HepG2 (cell line): ENCODE measurements around the gene AHCYL1. TPM values are rescaled to one million over a fixed set of nuclear protein-coding genes. Genes with fewer than 3 reads are reported as not detected.
A peak's percentile ranks its signal among the peaks of the same experiment; 100 is the strongest.

ENCODE experiments used
- DBP ChIP-seq: sonication (generic); formaldehyde crosslinking; IDR thresholded peaks from 2 replicates; pipeline ENCODE4 v1.4.0; 2020; ENCODE audit warnings: missing genetic modification reagents; ENCODE audit errors: not compliant biosample characterization
- FLYWCH1 ChIP-seq: sonication (generic); formaldehyde crosslinking; IDR thresholded peaks from 2 replicates; pipeline ENCODE4 v1.8.1; 2023; ENCODE audit warnings: mild to moderate bottlenecking, missing genetic modification reagents
- FOXA3 ChIP-seq: IDR thresholded peaks from 2 replicates; pipeline ENCODE4 v1.6.1; 2016; ENCODE audit warnings: missing genetic modification reagents, missing compliant biosample characterization
- FOXP4 ChIP-seq: sonication (generic); formaldehyde crosslinking; IDR thresholded peaks from 2 replicates; pipeline ENCODE4 v1.4.0; 2020; ENCODE audit warnings: missing genetic modification reagents
- GLI4 ChIP-seq: sonication (generic); formaldehyde crosslinking; IDR thresholded peaks from 2 replicates; pipeline ENCODE4 v1.5.1; 2020; ENCODE audit warnings: missing genetic modification reagents, mild to moderate bottlenecking, moderate library complexity, borderline replicate concordance
- HDAC1 ChIP-seq: sonication (generic); formaldehyde crosslinking; IDR thresholded peaks from 2 replicates; pipeline ENCODE4 v1.5.1; 2020; ENCODE audit warnings: mild to moderate bottlenecking, missing genetic modification reagents
- LCORL ChIP-seq, 2 experiments: fragments of 450-650 bp in 1 of 2; sonication (generic) in 1 of 2; formaldehyde crosslinking in 1 of 2; IDR thresholded peaks; 2 replicates each; pipeline versions ENCODE4 v1.5.0 to v1.6.1; 2017 to 2020; ENCODE audit warnings: antibody characterized with exemption in 1 of 2, missing genetic modification reagents in 1 of 2
- PAXIP1 ChIP-seq: sonication (generic); formaldehyde crosslinking; conservative IDR thresholded peaks from 2 replicates; pipeline ENCODE4 v1.4.0; 2020; ENCODE audit warnings: mild to moderate bottlenecking, missing genetic modification reagents, moderate library complexity
- RFX3 ChIP-seq: IDR thresholded peaks from 2 replicates; pipeline ENCODE4 v1.6.1; 2016; ENCODE audit warnings: missing biosample characterization, missing genetic modification reagents
- RXRA ChIP-seq: sonication (generic); formaldehyde crosslinking; IDR thresholded peaks from 2 replicates; pipeline ENCODE4 v1.5.1; 2020; ENCODE audit warnings: missing genetic modification reagents
- SRSF1 ChIP-seq: fragments of 200-400 bp; formaldehyde crosslinking; optimal IDR thresholded peaks from 2 replicates; pipeline ENCODE3; 2017; ENCODE audit warnings: mild to moderate bottlenecking, low read depth, low read length, moderate library complexity
- TCF7 ChIP-seq: sonication (generic); IDR thresholded peaks from 2 replicates; pipeline ENCODE4 v1.6.1; 2016; ENCODE audit warnings: antibody characterized with exemption, low read depth
- ZNF335 ChIP-seq: sonication (generic); formaldehyde crosslinking; IDR thresholded peaks from 2 replicates; pipeline ENCODE4 v1.4.0; 2020; ENCODE audit warnings: missing genetic modification reagents
- ZNF343 ChIP-seq: sonication (generic); formaldehyde crosslinking; IDR thresholded peaks from 2 replicates; pipeline ENCODE4 v1.4.0; 2020; ENCODE audit warnings: mild to moderate bottlenecking, missing genetic modification reagents
- ZNF432 ChIP-seq: sonication (generic); formaldehyde crosslinking; IDR thresholded peaks from 2 replicates; pipeline ENCODE4 v1.5.0; 2020; ENCODE audit warnings: missing genetic modification reagents, mild to moderate bottlenecking, borderline replicate concordance
- ZNF577 ChIP-seq: sonication (generic); formaldehyde crosslinking; IDR thresholded peaks from 2 replicates; pipeline ENCODE4 v1.4.0; 2020; ENCODE audit warnings: mild to moderate bottlenecking, low read depth, missing genetic modification reagents, borderline replicate concordance
- ZNF639 ChIP-seq: conservative IDR thresholded peaks from 2 replicates; pipeline ENCODE4 v1.6.1; 2018; ENCODE audit warnings: missing genetic modification reagents
- ZNF891 ChIP-seq: sonication (generic); formaldehyde crosslinking; IDR thresholded peaks from 2 replicates; pipeline ENCODE4 v1.5.0; 2020; ENCODE audit warnings: mild to moderate bottlenecking, missing genetic modification reagents
- ZSCAN21 ChIP-seq: sonication (generic); formaldehyde crosslinking; IDR thresholded peaks from 2 replicates; pipeline ENCODE4 v1.8.0; 2022; ENCODE audit warnings: mild to moderate bottlenecking, missing genetic modification reagents, moderate library complexity, borderline replicate concordance
- ZSCAN29 ChIP-seq: sonication (generic); formaldehyde crosslinking; conservative IDR thresholded peaks from 2 replicates; pipeline ENCODE4 v1.4.0; 2020; ENCODE audit warnings: mild to moderate bottlenecking, missing genetic modification reagents
- polyA plus RNA-seq, 8 experiments: library from polyadenylated mRNA; depleted of rRNA in 3 of 8; stranded (reverse) in 7 of 8; unstranded in 1 of 8; fragments of >200 nt; fragmentation: Illumina TruSeq in 4 of 8; extraction: Trizol in 4 of 8; gene quantifications; 2 replicates each; pipeline versions ENCODE4 v1.2.1 to v1.2.3, GENCODE V29; 2011 to 2016; ENCODE audit warnings: low read depth in 4 of 8, missing spikeins in 1 of 8, mixed read lengths in 1 of 8; ENCODE audit not compliant: insufficient read depth in 1 of 8
- total RNA-seq, 5 experiments: library from RNA; depleted of rRNA; stranded (reverse); fragments of >200 nt; fragmentation: Illumina TruSeq; extraction: Trizol; gene quantifications; 2 replicates each; pipeline ENCODE4 v1.2.3, GENCODE V29; 2016; ENCODE audit warnings: low read depth in 1 of 5
- TF ChIP-seq, protein P1 (sequence below): sonication (generic); formaldehyde crosslinking; IDR thresholded peaks from 2 replicates; pipeline ENCODE4 v1.8.0; 2022; ENCODE audit warnings: missing genetic modification reagents, low read depth, mild to moderate bottlenecking, borderline replicate concordance

The AHCYL1 gene
- total and polyA plus RNA-seq, 2 of the 13 experiments (the other 11 are each of a cell fraction or from before 2014, with no cell fraction given): 40.9 to 76.3 TPM

GRCh38 chr1:109959974-109960744, 24.4 kb upstream of the AHCYL1 start (continued):
- TF ChIP-seq TCF7 (peak; percentile 73), ZSCAN21 (CRISPR knock-in tag) (no peak), ZNF343 (CRISPR knock-in tag) (no peak), RXRA (CRISPR knock-in tag) (peak; percentile 65; the same call in 1 of the 2 replicates), RFX3 (CRISPR knock-in tag) (no peak), LCORL (IDR thresholded peaks at IDR 0.05) (peak; percentile 22; the same call in 1 of the 2 replicates), LCORL (CRISPR knock-in tag; IDR thresholded peaks at IDR 0.05) (peak; percentile 90), ZNF577 (CRISPR knock-in tag) (no peak), FOXP4 (peak; percentile 92), PAXIP1 (CRISPR knock-in tag) (peak; percentile 87), ZNF335 (CRISPR knock-in tag) (0 out of 2 replicates have a peak, but pooled peaks have one; percentile 11), ZNF639 (0 out of 2 replicates have a peak, but pooled peaks have one; percentile 42), ZNF432 (CRISPR knock-in tag) (no peak), SRSF1 (no peak), ZSCAN29 (CRISPR knock-in tag) (peak; percentile 80; the same call in 1 of the 2 replicates), DBP (no peak), HDAC1 (CRISPR knock-in tag) (peak; percentile 55), FLYWCH1 (CRISPR knock-in tag) (no peak), FOXA3 (CRISPR knock-in tag) (peak; percentile 98), GLI4 (CRISPR knock-in tag) (no peak), ZNF891 (CRISPR knock-in tag) (no peak)
- TF ChIP-seq, protein P1, sequence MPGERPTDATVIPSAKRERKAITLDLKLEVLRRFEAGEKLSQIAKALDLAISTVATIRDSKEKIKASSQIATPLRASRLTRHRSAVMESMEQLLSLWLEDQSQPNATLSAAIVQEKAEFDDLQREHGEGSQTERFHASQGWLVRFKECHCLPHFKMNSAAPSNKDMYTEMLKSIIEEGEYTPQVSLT (CRISPR knock-in tag): no peak
